ENCODE results near the gene MOV10L1.

MOV10L1 gene

GRCh38 chr22:50072714-50073538 lies 16.9 kb upstream of the MOV10L1 start:
- H3K27me3 ChIP-seq (replicated peaks; ENCODE audit: control insufficient read depth, insufficient read depth, low read length), result peaks cover 33% of the 10 kb centered on the region
- DNase-seq (ENCODE audit: low read depth), result no peak
- no peaks in the 10 kb centered on the region for H3K9me3 ChIP-seq (ENCODE audit: control insufficient read depth, low read length)
- H3K4me1 ChIP-seq (ENCODE audit: control insufficient read depth, insufficient read depth, low read length), result no peaks in the 10 kb centered on the region
- H3K4me3 ChIP-seq (ENCODE audit: low read length), result no peak overlapping the region
- no peak overlapping the region for H3K9ac ChIP-seq (ENCODE audit: low read length)
- no peaks in the 10 kb centered on the region for H3K36me3 ChIP-seq (ENCODE audit: control insufficient read depth, insufficient read depth, low read length, severe bottlenecking)

GRCh38 chr22:50074056-50074455 lies 15.8 kb upstream of the MOV10L1 start:
- H3K4me3 ChIP-seq (ENCODE audit: low read length), result no peak overlapping the region
- peaks cover 33% of the 10 kb centered on the region for H3K27me3 ChIP-seq (replicated peaks; ENCODE audit: control insufficient read depth, insufficient read depth, low read length)
- H3K9me3 ChIP-seq (ENCODE audit: control insufficient read depth, low read length), result no peaks in the 10 kb centered on the region
- no peaks in the 10 kb centered on the region for H3K36me3 ChIP-seq (ENCODE audit: control insufficient read depth, insufficient read depth, low read length, severe bottlenecking)
- no peak overlapping the region for H3K9ac ChIP-seq (ENCODE audit: low read length)
- no peaks in the 10 kb centered on the region for H3K4me1 ChIP-seq (ENCODE audit: control insufficient read depth, insufficient read depth, low read length)
- DNase-seq (ENCODE audit: low read depth), result no peak

- Histone ChIP-seq H3K9ac (ENCODE audit: low read length) (no peak overlapping the region), H3K27me3 (replicated peaks; ENCODE audit: control insufficient read depth, insufficient read depth, low read length) (peaks cover 40% of the 10 kb centered on the region), H3K36me3 (ENCODE audit: control insufficient read depth, insufficient read depth, low read length, severe bottlenecking) (no peaks in the 10 kb centered on the region), H3K4me3 (ENCODE audit: low read length) (no peak overlapping the region), H3K4me1 (ENCODE audit: control insufficient read depth, insufficient read depth, low read length) (no peaks in the 10 kb centered on the region), H3K9me3 (ENCODE audit: control insufficient read depth, low read length) (no peaks in the 10 kb centered on the region)
- DNase-seq (ENCODE audit: low read depth), result no peak
These were observed 15.0 kb upstream of the MOV10L1 start for GRCh38 chr22:50074551-50075530.

- Histone ChIP-seq H3K27me3 (replicated peaks; ENCODE audit: control insufficient read depth, insufficient read depth, low read length) (peaks cover 37% of the 10 kb centered on the region), H3K36me3 (ENCODE audit: control insufficient read depth, insufficient read depth, low read length, severe bottlenecking) (no peaks in the 10 kb centered on the region), H3K9ac (ENCODE audit: low read length) (no peak overlapping the region), H3K9me3 (ENCODE audit: control insufficient read depth, low read length) (no peaks in the 10 kb centered on the region), H3K4me1 (ENCODE audit: control insufficient read depth, insufficient read depth, low read length) (no peaks in the 10 kb centered on the region), H3K4me3 (ENCODE audit: low read length) (no peak overlapping the region)
- no peak for DNase-seq (ENCODE audit: low read depth)
These were observed 12.9 kb upstream of the MOV10L1 start for GRCh38 chr22:50076646-50077535.

- Histone ChIP-seq H3K27me3 (replicated peaks; ENCODE audit: control insufficient read depth, insufficient read depth, low read length) (peaks cover 45% of the 10 kb centered on the region), H3K9ac (ENCODE audit: low read length) (no peak overlapping the region), H3K36me3 (ENCODE audit: control insufficient read depth, insufficient read depth, low read length, severe bottlenecking) (no peaks in the 10 kb centered on the region), H3K4me1 (ENCODE audit: control insufficient read depth, insufficient read depth, low read length) (no peaks in the 10 kb centered on the region), H3K9me3 (ENCODE audit: control insufficient read depth, low read length) (no peaks in the 10 kb centered on the region), H3K4me3 (ENCODE audit: low read length) (no peak overlapping the region)
- DNase-seq (ENCODE audit: low read depth), result no peak
These were observed 11.6 kb upstream of the MOV10L1 start for GRCh38 chr22:50078246-50078645.

GRCh38 chr22:50078761-50079160 lies 11.0 kb upstream of the MOV10L1 start:
- Histone ChIP-seq H3K36me3 (ENCODE audit: control insufficient read depth, insufficient read depth, low read length, severe bottlenecking) (no peaks in the 10 kb centered on the region), H3K4me3 (ENCODE audit: low read length) (no peak overlapping the region), H3K9me3 (ENCODE audit: control insufficient read depth, low read length) (no peaks in the 10 kb centered on the region), H3K27me3 (replicated peaks; ENCODE audit: control insufficient read depth, insufficient read depth, low read length) (peaks cover 50% of the 10 kb centered on the region), H3K4me1 (ENCODE audit: control insufficient read depth, insufficient read depth, low read length) (no peaks in the 10 kb centered on the region), H3K9ac (ENCODE audit: low read length) (no peak overlapping the region)
- no peak for DNase-seq (ENCODE audit: low read depth)

- Histone ChIP-seq H3K9me3 (ENCODE audit: control insufficient read depth, low read length) (no peaks in the 10 kb centered on the region), H3K36me3 (ENCODE audit: control insufficient read depth, insufficient read depth, low read length, severe bottlenecking) (no peaks in the 10 kb centered on the region), H3K4me1 (ENCODE audit: control insufficient read depth, insufficient read depth, low read length) (no peaks in the 10 kb centered on the region), H3K4me3 (ENCODE audit: low read length) (no peak overlapping the region), H3K27me3 (replicated peaks; ENCODE audit: control insufficient read depth, insufficient read depth, low read length) (peaks cover 58% of the 10 kb centered on the region), H3K9ac (ENCODE audit: low read length) (no peak overlapping the region)
- DNase-seq (ENCODE audit: low read depth), result no peak
These were observed 9.7 kb upstream of the MOV10L1 start for GRCh38 chr22:50080077-50080465.

GRCh38 chr22:50081426-50082196 lies 8.2 kb upstream of the MOV10L1 start:
- H3K4me3 ChIP-seq (ENCODE audit: low read length), result no peak overlapping the region
- H3K36me3 ChIP-seq (ENCODE audit: control insufficient read depth, insufficient read depth, low read length, severe bottlenecking), result no peaks in the 10 kb centered on the region
- no peak for DNase-seq (ENCODE audit: low read depth)
- H3K27me3 ChIP-seq (replicated peaks; ENCODE audit: control insufficient read depth, insufficient read depth, low read length), result peaks cover 51% of the 10 kb centered on the region
- no peaks in the 10 kb centered on the region for H3K4me1 ChIP-seq (ENCODE audit: control insufficient read depth, insufficient read depth, low read length)
- H3K9ac ChIP-seq (ENCODE audit: low read length), result no peak overlapping the region
- no peaks in the 10 kb centered on the region for H3K9me3 ChIP-seq (ENCODE audit: control insufficient read depth, low read length)

- Histone ChIP-seq H3K27me3 (replicated peaks; ENCODE audit: control insufficient read depth, insufficient read depth, low read length) (peaks cover 47% of the 10 kb centered on the region), H3K36me3 (ENCODE audit: control insufficient read depth, insufficient read depth, low read length, severe bottlenecking) (no peaks in the 10 kb centered on the region), H3K4me3 (ENCODE audit: low read length) (no peak overlapping the region), H3K4me1 (ENCODE audit: control insufficient read depth, insufficient read depth, low read length) (peaks cover 6% of the 10 kb centered on the region), H3K9ac (ENCODE audit: low read length) (no peak overlapping the region), H3K9me3 (ENCODE audit: control insufficient read depth, low read length) (no peaks in the 10 kb centered on the region)
- DNase-seq (ENCODE audit: low read depth), result no peak
These were observed 7.5 kb upstream of the MOV10L1 start for GRCh38 chr22:50082197-50082715.

- no peak for DNase-seq (ENCODE audit: low read depth)
These were observed 6.8 kb upstream of the MOV10L1 start for GRCh38 chr22:50082961-50083461.

More at GRCh38 chr22:50082961-50083461, 6.8 kb upstream of the MOV10L1 start:
- Histone ChIP-seq H3K9me3 (ENCODE audit: control insufficient read depth, low read length) (no peaks in the 10 kb centered on the region), H3K4me1 (ENCODE audit: control insufficient read depth, insufficient read depth, low read length) (peaks cover 8% of the 10 kb centered on the region), H3K27me3 (replicated peaks; ENCODE audit: control insufficient read depth, insufficient read depth, low read length) (peaks cover 47% of the 10 kb centered on the region), H3K4me3 (ENCODE audit: low read length) (no peak overlapping the region), H3K9ac (ENCODE audit: low read length) (no peak overlapping the region), H3K36me3 (ENCODE audit: control insufficient read depth, insufficient read depth, low read length, severe bottlenecking) (no peaks in the 10 kb centered on the region)

Data from adipocyte (in vitro differentiated cells).